K562 (cell line): ENCODE measurements around the gene CDC25B. TPM values are rescaled to one million over a fixed set of nuclear protein-coding genes. Genes with fewer than 3 reads are reported as not detected.

Experiments used
- ATAC-seq: fragments of 200-7000 bp; cut with Tn5 transposase; 3 replicates; pipeline ENCODE4 v1.9.1; 2020; ENCODE audit warnings: moderate library complexity
- BruUV-seq: library from RNA; stranded (reverse); fragments of 400-500 nt; replicated peaks from 2 replicates; lab custom pipeline; 2021; lab: Mats Ljungman, UMichigan
- CTCF ChIA-PET: fragments of 300-600 bp; formaldehyde crosslinking; extraction: SDS; loops from one replicate; lab custom pipeline; 2021; ENCODE audit warnings: low intra/inter-chr PET ratio; lab: Yijun Ruan, JAX
- POLR2A ChIA-PET: fragments of 300-600, 350-650 bp; sonication (Branson Sonifier 250); formaldehyde crosslinking; extraction: SDS; loops from one replicate; lab custom pipeline; 2021; ENCODE audit warnings: antibody characterized with exemption, inconsistent platforms; lab: Yijun Ruan, JAX
- DNase-seq, 4 experiments: peaks; one replicate each; pipeline versions ENCODE4 v3.0.0 to v3.0.0-alpha.2; 2011 to 2018; ENCODE audit warnings: low spot score in 3 of 4, mixed read lengths in 3 of 4; ENCODE audit errors: extremely low read depth in 1 of 4
- FAIRE-seq: peaks from 2 replicates; lab custom pipeline; 2011; peaks lifted over from hg19 to GRCh38; lab: Jason Lieb, UNC
- H2AFZ ChIP-seq: 2 replicates; pipeline ENCODE4 v1.6.0; 2011; ENCODE audit warnings: low read depth, low read length, control low read depth, inconsistent platforms
- H3K27ac ChIP-seq: fragments of 200-600 bp; 3 replicates; pipeline ENCODE4 v1.8.0; 2011; ENCODE audit warnings: low read depth, mild to moderate bottlenecking, control low read depth, inconsistent platforms, low read length, moderate library complexity, mixed read lengths; ENCODE audit errors: extremely low read depth
- H3K27me3 ChIP-seq, 2 experiments: fragments of 300-600 bp in 1 of 2; 2 replicates in 1 of 2; 3 replicates in 1 of 2; pipeline versions ENCODE4 v1.6.0 to v1.8.0; 2011; ENCODE audit warnings: inconsistent platforms in 2 of 2, low read length in 2 of 2, mild to moderate bottlenecking in 1 of 2, mixed read lengths in 1 of 2, moderate library complexity in 1 of 2; ENCODE audit not compliant: control insufficient read depth in 2 of 2, insufficient read depth in 2 of 2
- H3K36me3 ChIP-seq: fragments of 300-600 bp; 3 replicates; pipeline ENCODE4 v1.8.0; 2011; ENCODE audit warnings: mild to moderate bottlenecking, low read length, inconsistent platforms; ENCODE audit not compliant: control insufficient read depth, insufficient read depth
- H3K4me1 ChIP-seq, 2 experiments: fragments of 200-600 bp in 1 of 2; replicated peaks in 1 of 2; 2 replicates in 1 of 2; 3 replicates in 1 of 2; pipeline versions ENCODE4 v1.5.1 to v1.8.0; 2011; ENCODE audit warnings: inconsistent platforms in 2 of 2, low read length in 2 of 2, mild to moderate bottlenecking in 1 of 2, mixed read lengths in 1 of 2, moderate library complexity in 1 of 2; ENCODE audit not compliant: control insufficient read depth in 2 of 2, insufficient read depth in 2 of 2
- H3K4me2 ChIP-seq: 2 replicates; pipeline ENCODE4 v1.6.1; 2011; ENCODE audit warnings: low read length, control low read depth, inconsistent platforms, mixed read lengths; ENCODE audit not compliant: insufficient read depth
- H3K4me3 ChIP-seq: fragments of 200-600 bp; sonication (generic), shearing (Covaris generic); 2 replicates; pipeline ENCODE4 v1.5.1; 2016; ENCODE audit warnings: control low read depth, inconsistent platforms
- H3K79me2 ChIP-seq: fragments of 200-600 bp; 3 replicates; pipeline ENCODE4 v1.8.0; 2011; ENCODE audit warnings: low read length, inconsistent platforms; ENCODE audit not compliant: control insufficient read depth, insufficient read depth
- H3K9ac ChIP-seq, 2 experiments: 2 replicates each; pipeline versions ENCODE4 v1.6.0 to v1.6.1; 2011; ENCODE audit warnings: low read depth in 2 of 2, low read length in 2 of 2, control low read depth in 1 of 2, inconsistent platforms in 1 of 2, mild to moderate bottlenecking in 1 of 2, mixed read lengths in 1 of 2; ENCODE audit not compliant: insufficient read depth in 1 of 2
- H3K9me1 ChIP-seq: one replicate; pipeline ENCODE4 v1.6.0; 2011; ENCODE audit warnings: inconsistent platforms, mild to moderate bottlenecking, low read length, moderate library complexity; ENCODE audit not compliant: control insufficient read depth, insufficient read depth
- H3K9me3 ChIP-seq: replicated peaks from 2 replicates; pipeline ENCODE4 v1.5.1; 2011; ENCODE audit warnings: low read depth, low read length, inconsistent platforms; ENCODE audit not compliant: control insufficient read depth, insufficient read depth
- H4K20me1 ChIP-seq: replicated peaks from 2 replicates; pipeline ENCODE4 v1.6.1; 2011; ENCODE audit warnings: low read length, inconsistent platforms, mixed read lengths; ENCODE audit not compliant: control insufficient read depth, insufficient read depth
- CBX1 ChIP-seq: sonication (generic); IDR thresholded peaks from 2 replicates; pipeline ENCODE4 v1.6.1; 2016; ENCODE audit warnings: antibody characterized with exemption, low read depth, mild to moderate bottlenecking
- CXXC5 ChIP-seq: fragments of 250-450 bp; sonication (Bioruptor Pico); IDR thresholded peaks from 2 replicates; pipeline ENCODE4 v1.8.0; 2022; ENCODE audit warnings: inconsistent platforms, mild to moderate bottlenecking, moderate library complexity
- MAX ChIP-seq: sonication (generic); formaldehyde crosslinking; IDR thresholded peaks from 2 replicates; pipeline ENCODE4 v1.9.0; 2022; ENCODE audit warnings: mild to moderate bottlenecking, missing genetic modification reagents
- RBFOX2 ChIP-seq: fragments of 200-400 bp; formaldehyde crosslinking; IDR thresholded peaks from 2 replicates; pipeline ENCODE4 v1.6.1; 2017; ENCODE audit warnings: low read depth, mild to moderate bottlenecking, low read length, moderate library complexity
- TGIF2 ChIP-seq: sonication (generic); formaldehyde crosslinking; IDR thresholded peaks from 2 replicates; pipeline ENCODE4 v1.8.1; 2022; ENCODE audit warnings: mild to moderate bottlenecking, missing genetic modification reagents, moderate library complexity
- ZBTB9 ChIP-seq: fragments of 450-650 bp; formaldehyde crosslinking; IDR thresholded peaks from 2 replicates; pipeline ENCODE4 v1.4.0; 2020; ENCODE audit warnings: mild to moderate bottlenecking, moderate library complexity
- ZNF263 ChIP-seq: sonication (generic); formaldehyde crosslinking; IDR thresholded peaks from 2 replicates; pipeline ENCODE4 v1.8.0; 2022; ENCODE audit warnings: mild to moderate bottlenecking, missing genetic modification reagents, borderline replicate concordance
- WGBS: fragments of 100-300 bp; shearing (Covaris generic); methylation state at CpG from one replicate; pipeline ENCODE4 v1.1.6; 2016; ENCODE audit warnings: low coverage, mixed read lengths; ENCODE audit not compliant: insufficient coverage; ENCODE audit errors: missing lambda C conversion rate; 5-methylcytosine and 5-hydroxymethylcytosine counted together
- in situ Hi-C: fragments of 300-500 bp; cut with MboI; formaldehyde crosslinking; loops from 4 replicates; pipeline ENCODE4 v1.15.0; 2018; ENCODE audit warnings: inconsistent platforms, mixed read lengths
- intact Hi-C: fragments of 100-400 bp; cut with micrococcal nuclease; formaldehyde crosslinking; loops from 2 replicates; pipeline ENCODE4 v1.14.2; 2022
- polyA plus RNA-seq, 8 experiments: library from polyadenylated mRNA; depleted of rRNA in 4 of 8; stranded (reverse) in 5 of 8; unstranded in 3 of 8; fragments of >200 nt; fragmentation: Nextera tagmentation in 2 of 8; fragmentation: Illumina TruSeq in 1 of 8; extraction: Ambion mirVana in 2 of 8; extraction: Trizol in 1 of 8; gene quantifications; 2 replicates each; pipeline versions ENCODE4 v1.2.1 to v1.2.3, GENCODE V29; 2011 to 2014; ENCODE audit warnings: inconsistent platforms in 1 of 8, missing spikeins in 1 of 8
- total RNA-seq, 7 experiments: library from RNA; depleted of rRNA in 6 of 7; stranded (reverse); fragments of >200 nt in 6 of 7; fragmentation: Illumina TruSeq in 2 of 7; extraction: Trizol in 2 of 7; gene quantifications; 2 replicates each; pipeline versions ENCODE4 v1.2.1 to v1.2.3, GENCODE V29; 2011 to 2021; ENCODE audit warnings: low replicate concordance in 1 of 7
- TF ChIP-seq, protein P1 (sequence below): sonication (generic); formaldehyde crosslinking; IDR thresholded peaks from 2 replicates; pipeline ENCODE4 v1.8.1; 2022; ENCODE audit warnings: missing genetic modification reagents

CDC25B gene
- total and polyA plus RNA-seq, 9 of the 15 experiments (the other 6 are each of a cell fraction or from before 2014, with no cell fraction given): 2.3 to 35.7 (median 9.5) TPM

DNA sequence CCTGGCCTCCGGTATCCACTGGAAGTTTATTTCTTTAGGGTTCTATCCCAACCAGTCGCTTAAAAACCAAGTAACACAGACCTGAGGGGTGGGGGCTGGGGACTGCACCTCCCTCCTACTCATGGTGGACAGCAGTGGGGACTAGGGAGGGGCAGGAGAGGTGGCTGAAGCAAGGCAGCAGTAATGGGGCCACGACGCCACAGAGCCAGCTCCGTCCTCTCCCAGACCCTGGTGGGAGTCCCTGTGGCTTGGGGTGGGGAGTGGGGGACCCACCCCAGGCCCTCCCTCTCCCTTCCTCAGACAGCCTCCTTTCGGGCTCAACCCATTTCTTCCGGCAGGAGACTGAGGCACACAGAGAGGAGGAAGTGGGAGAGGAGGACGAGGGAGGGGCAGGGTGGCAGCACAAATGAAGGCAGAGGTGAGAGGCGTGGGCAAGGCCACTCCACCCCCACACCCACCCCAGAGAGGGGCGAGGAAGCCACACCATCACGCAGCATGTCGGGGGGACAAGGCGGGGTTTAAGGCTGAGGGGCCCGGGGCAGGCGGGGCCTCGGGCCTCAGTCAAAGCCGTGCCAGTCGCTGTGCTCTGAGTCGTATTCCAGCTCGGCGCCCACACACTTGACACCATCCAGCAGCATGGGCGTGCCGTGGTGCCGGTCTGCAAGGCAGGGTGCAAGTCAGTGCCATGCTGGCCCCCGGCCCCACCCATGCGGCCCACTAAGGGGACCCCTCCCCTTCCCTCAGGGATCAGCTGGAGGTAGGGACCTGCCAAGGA lies 42.4 kb upstream of the CDC25B start:
- TF ChIP-seq RBFOX2 (0 out of 2 replicates have a peak, but pooled peaks have one; percentile 16), ZNF263 (CRISPR knock-in tag) (no peak)
- no peaks in the 10 kb centered on the region for H3K79me2 ChIP-seq
- BruUV-seq: TSS peak; percentile 80

DNA sequence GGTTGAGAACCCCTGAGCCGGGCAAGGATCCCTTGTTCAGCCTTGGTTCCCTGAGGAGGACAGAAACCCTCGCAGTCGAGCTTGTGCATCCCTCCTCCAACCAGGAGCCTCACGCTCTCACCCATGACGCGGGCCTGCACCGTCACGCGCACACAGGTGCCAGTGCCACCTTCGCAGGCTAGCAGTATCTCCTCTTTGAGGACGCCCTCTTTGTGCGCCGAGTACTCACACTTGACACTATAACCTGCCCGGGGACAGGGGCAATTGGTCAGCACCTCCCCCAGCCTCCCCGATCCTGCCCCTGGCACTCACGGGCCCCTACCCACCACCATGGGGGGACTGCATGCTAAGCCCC lies 41.9 kb upstream of the CDC25B start:
- in situ Hi-C loops (no loop called here), intact Hi-C loops (no loop called here)
- no peaks in the 10 kb centered on the region for H3K79me2 ChIP-seq
- no peak for FAIRE-seq
- CTCF ChIA-PET: no interaction called here
- no peaks in the 10 kb centered on the region for H3K9me3 ChIP-seq
- H3K36me3 ChIP-seq: peaks cover 50% of the 10 kb centered on the region; the same call in 2 of the 3 replicates
- no peak for ATAC-seq
- H3K9me1 ChIP-seq: peaks cover 2% of the 10 kb centered on the region
- peaks cover 0 to 20% of the 10 kb centered on the region in 2 experiments; a peak in 2 of 5 replicates for H3K4me1 ChIP-seq
- H2AFZ ChIP-seq: no peak overlapping the region
- no peak overlapping the region for H3K27ac ChIP-seq
- no peaks in the 10 kb centered on the region for H3K27me3 ChIP-seq
- H3K4me2 ChIP-seq: no peak overlapping the region
- BruUV-seq: no TSS peak
- no peak for DNase-seq
- no peaks in the 10 kb centered on the region for H4K20me1 ChIP-seq
- no peak overlapping the region; a peak in 1 of 4 replicates for H3K9ac ChIP-seq
- POLR2A ChIA-PET: interaction anchor here (0.6 to 1.2 kb wide), 2 partner anchors 14 to 17 kb away, joined by 3 to 4 read pairs; no protein-coding TSS in a partner anchor
- 87% methylated on average over 7 of the region's 16 CpGs for WGBS
- no peak overlapping the region for H3K4me3 ChIP-seq
- TF ChIP-seq TGIF2 (CRISPR knock-in tag) (no peak), MAX (CRISPR knock-in tag) (no peak), ZBTB9 (CRISPR knock-in tag) (no peak), CXXC5 (no peak), CBX1 (no peak)
- TF ChIP-seq, protein P1, sequence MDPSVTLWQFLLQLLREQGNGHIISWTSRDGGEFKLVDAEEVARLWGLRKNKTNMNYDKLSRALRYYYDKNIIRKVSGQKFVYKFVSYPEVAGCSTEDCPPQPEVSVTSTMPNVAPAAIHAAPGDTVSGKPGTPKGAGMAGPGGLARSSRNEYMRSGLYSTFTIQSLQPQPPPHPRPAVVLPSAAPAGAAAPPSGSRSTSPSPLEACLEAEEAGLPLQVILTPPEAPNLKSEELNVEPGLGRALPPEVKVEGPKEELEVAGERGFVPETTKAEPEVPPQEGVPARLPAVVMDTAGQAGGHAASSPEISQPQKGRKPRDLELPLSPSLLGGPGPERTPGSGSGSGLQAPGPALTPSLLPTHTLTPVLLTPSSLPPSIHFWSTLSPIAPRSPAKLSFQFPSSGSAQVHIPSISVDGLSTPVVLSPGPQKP (CRISPR knock-in tag): no peak

More for the DNA sequence above, 42.4 kb upstream of the CDC25B start:
- ChIA-PET POLR2A (interaction anchor here (0.6 to 1.2 kb wide), 2 partner anchors 14 to 17 kb away, joined by 3 to 4 read pairs; no protein-coding TSS in a partner anchor), CTCF (interaction anchor here (0.8 kb wide), 1 partner anchor 33 kb away, joined by 7 read pairs; no protein-coding TSS in a partner anchor)
- Histone ChIP-seq H3K36me3 (peaks cover 45% of the 10 kb centered on the region; the same call in 2 of the 3 replicates), H3K4me2 (no peak overlapping the region), H3K27ac (no peak overlapping the region), H3K4me3 (no peak overlapping the region), H4K20me1 (no peaks in the 10 kb centered on the region), H3K9me3 (no peaks in the 10 kb centered on the region), H2AFZ (no peak overlapping the region), H3K27me3 (no peaks in the 10 kb centered on the region), H3K4me1 (peaks cover 0 to 20% of the 10 kb centered on the region in 2 experiments; a peak in 2 of 5 replicates), H3K9me1 (peaks cover 2% of the 10 kb centered on the region), H3K9ac (no peak overlapping the region; a peak in 1 of 4 replicates)
- ATAC-seq (no peak), FAIRE-seq (no peak), DNase-seq (no peak)
- in situ Hi-C loops: no loop called here
- intact Hi-C loops: loop anchor here (1.0 kb wide), 1 partner anchor 28 kb away; the partner anchor contains the start of gene SPEF1
- 97% methylated on average over 3 of the region's 26 CpGs for WGBS
